GM12878 (cell line): ENCODE data around the gene AGRP. TPM values are rescaled to one million over a fixed set of nuclear protein-coding genes. Genes with fewer than 3 reads are reported as not detected.
A peak's percentile ranks its signal among the peaks of the same experiment; 100 is the strongest.

ENCODE experiments used
- ATAC-seq: fragments of 200-7000 bp; cut with Tn5 transposase; 3 replicates; pipeline ENCODE4 v1.9.1; 2020; ENCODE audit warnings: mild to moderate bottlenecking, moderate library complexity
- BruUV-seq: library from RNA; stranded (reverse); fragments of 400-500 nt; replicated peaks from 2 replicates; lab custom pipeline; 2021; lab: Mats Ljungman, UMichigan
- CTCF ChIA-PET: fragments of 300-600 bp; sonication (Branson Sonifier 250); formaldehyde crosslinking; extraction: SDS; loops from one replicate; lab custom pipeline; 2021; ENCODE audit warnings: inconsistent platforms; lab: Yijun Ruan, JAX
- POLR2A ChIA-PET: fragments of 350-600 bp; formaldehyde crosslinking; extraction: SDS; loops from one replicate; lab custom pipeline; 2021; ENCODE audit warnings: inconsistent platforms; lab: Charles Lee
- RAD21 ChIA-PET: fragments of 300-600 bp; sonication (Branson Sonifier 250); formaldehyde crosslinking; loops from one replicate; lab custom pipeline; 2023; ENCODE audit warnings: antibody characterized with exemption; ENCODE audit not compliant: unreplicated experiment; lab: Charles Lee
- SMC1A ChIA-PET: fragments of 300-600 bp; sonication (Branson Sonifier 250); formaldehyde crosslinking; loops from one replicate; lab custom pipeline; 2023; ENCODE audit not compliant: unreplicated experiment, uncharacterized antibody; lab: Charles Lee
- DNase-seq: peaks from one replicate; pipeline ENCODE4 v3.0.0-alpha.2; 2011; ENCODE audit warnings: low read depth, low spot score
- FAIRE-seq: peaks from 3 replicates; lab custom pipeline; 2011; peaks lifted over from hg19 to GRCh38; lab: Jason Lieb, UNC
- H2AFZ ChIP-seq: 2 replicates; pipeline ENCODE4 v1.6.0; 2011; ENCODE audit warnings: low read depth, low read length, control low read depth; ENCODE audit not compliant: control insufficient read depth
- H3K27ac ChIP-seq: 2 replicates; pipeline ENCODE4 v1.5.1; 2011; ENCODE audit warnings: control low read depth; ENCODE audit not compliant: control insufficient read depth, insufficient read depth
- H3K27me3 ChIP-seq, 2 experiments: replicated peaks in 1 of 2; 2 replicates each; pipeline versions ENCODE4 v1.6.0 to v1.6.1; 2011; ENCODE audit warnings: low read length in 1 of 2; ENCODE audit not compliant: control insufficient read depth in 2 of 2, insufficient read depth in 2 of 2
- H3K36me3 ChIP-seq, 2 experiments: 2 replicates each; pipeline ENCODE4 v1.5.1; 2011; ENCODE audit warnings: low read length in 1 of 2; ENCODE audit not compliant: control insufficient read depth in 2 of 2, insufficient read depth in 2 of 2
- H3K4me1 ChIP-seq: 2 replicates; pipeline ENCODE4 v1.6.1; 2011; ENCODE audit warnings: mild to moderate bottlenecking, low read length, moderate library complexity, mixed read lengths; ENCODE audit not compliant: control insufficient read depth, insufficient read depth
- H3K4me2 ChIP-seq: 2 replicates; pipeline ENCODE4 v1.6.0; 2011; ENCODE audit warnings: control low read depth; ENCODE audit not compliant: control insufficient read depth, insufficient read depth
- H3K4me3 ChIP-seq: fragments of 200-600 bp; sonication (generic); 2 replicates; pipeline ENCODE4 v1.5.1; 2016
- H3K79me2 ChIP-seq: 2 replicates; pipeline ENCODE4 v1.6.0; 2011; ENCODE audit warnings: low read length; ENCODE audit not compliant: control insufficient read depth, insufficient read depth
- H3K9ac ChIP-seq: 2 replicates; pipeline ENCODE4 v1.8.0; 2011; ENCODE audit warnings: low read length, control low read depth, mixed read lengths; ENCODE audit not compliant: control insufficient read depth, insufficient read depth
- H3K9me3 ChIP-seq: replicated peaks from 3 replicates; pipeline ENCODE4 v1.5.1; 2011; ENCODE audit warnings: mild to moderate bottlenecking, low read length; ENCODE audit not compliant: control insufficient read depth, insufficient read depth
- H4K20me1 ChIP-seq: 2 replicates; pipeline ENCODE4 v1.6.0; 2011; ENCODE audit not compliant: control insufficient read depth, insufficient read depth
- CREM ChIP-seq: IDR thresholded peaks from 2 replicates; pipeline ENCODE4 v1.6.1; 2014; ENCODE audit warnings: antibody characterized with exemption, low read depth
- IKZF2 ChIP-seq, 2 experiments: fragments of 450-650 bp; IDR thresholded peaks; 2 replicates each; pipeline ENCODE4 v1.6.1; 2017; ENCODE audit warnings: mild to moderate bottlenecking in 2 of 2, moderate library complexity in 2 of 2
- TCF12 ChIP-seq: IDR thresholded peaks from 2 replicates; pipeline ENCODE4 v1.6.1; 2011; ENCODE audit warnings: low read depth, mild to moderate bottlenecking, low read length
- ZZZ3 ChIP-seq: IDR thresholded peaks from 2 replicates; pipeline ENCODE4 v1.6.1; 2011; ENCODE audit warnings: low read depth; ENCODE audit not compliant: control insufficient read depth, insufficient read length
- WGBS: methylation state at CpG from one replicate; pipeline ENCODE4 v1.1.6; 2016; ENCODE audit warnings: low lambda C conversion rate; ENCODE audit not compliant: insufficient replicate concordance, insufficient coverage; ENCODE audit errors: missing lambda C conversion rate; 5-methylcytosine and 5-hydroxymethylcytosine counted together
- in situ Hi-C: fragments of 300-500 bp; cut with MboI; formaldehyde crosslinking; loops from 9 replicates; pipeline ENCODE4 v1.14.3; 2018; ENCODE audit warnings: mixed read lengths
- intact Hi-C: fragments of 100-400 bp; cut with micrococcal nuclease; formaldehyde crosslinking; loops from one replicate; pipeline ENCODE4 v1.14.2; 2022; ENCODE audit not compliant: unreplicated experiment
- polyA plus RNA-seq, 11 experiments: library from polyadenylated mRNA; depleted of rRNA in 4 of 11; unstranded in 6 of 11; stranded (reverse) in 5 of 11; fragments of >200 nt; fragmentation: Nextera tagmentation in 4 of 11; fragmentation: Illumina TruSeq in 1 of 11; extraction: Ambion mirVana in 4 of 11; extraction: Trizol in 1 of 11; gene quantifications; 1 replicate in 1 of 11; 2 replicates in 10 of 11; pipeline versions ENCODE4 v1.2.1 to v1.2.3, GENCODE V29; 2011 to 2016; ENCODE audit warnings: inconsistent platforms in 2 of 11, missing spikeins in 2 of 11, low read depth in 1 of 11
- total RNA-seq, 4 experiments: library from RNA; depleted of rRNA in 3 of 4; stranded (reverse); fragments of >200 nt in 3 of 4; fragmentation: Illumina TruSeq in 1 of 4; extraction: Trizol in 1 of 4; gene quantifications; 2 replicates each; pipeline versions ENCODE4 v1.2.1 to v1.2.3, GENCODE V29; 2013 to 2021
- TF ChIP-seq, protein P1 (sequence below), 3 experiments: IDR thresholded peaks in 2 of 3; conservative IDR thresholded peaks in 1 of 3; 2 replicates each; pipeline ENCODE4 v1.5.1; 2011; ENCODE audit warnings: low read depth in 3 of 3, low read length in 3 of 3, mild to moderate bottlenecking in 3 of 3, control low read depth in 2 of 3, moderate library complexity in 2 of 3, inconsistent platforms in 1 of 3, mixed read lengths in 1 of 3; ENCODE audit not compliant: control insufficient read depth in 2 of 3, insufficient read depth in 1 of 3; ENCODE audit errors: extremely low read depth in 1 of 3
- TF ChIP-seq, protein P2 (sequence below): IDR thresholded peaks from 2 replicates; pipeline ENCODE4 v1.6.1; 2011; ENCODE audit warnings: low read depth, mild to moderate bottlenecking, low read length, moderate library complexity, borderline replicate concordance; ENCODE audit errors: extremely low read depth
- TF ChIP-seq, protein P3 (sequence below): fragments of 450-650 bp; formaldehyde crosslinking; IDR thresholded peaks from 2 replicates; pipeline ENCODE4 v1.4.0; 2020; ENCODE audit warnings: mild to moderate bottlenecking, moderate library complexity
- TF ChIP-seq, protein P4 (sequence below): fragments of 450-650 bp; IDR thresholded peaks from 2 replicates; pipeline ENCODE4 v1.6.1; 2017; ENCODE audit warnings: mild to moderate bottlenecking, moderate library complexity

AGRP gene
- total and polyA plus RNA-seq, 10 of the 15 experiments (the other 5 are each of a cell fraction or from before 2014, with no cell fraction given): 0.16 to 0.75 (median 0.53) TPM; not detected in 6

DNA sequence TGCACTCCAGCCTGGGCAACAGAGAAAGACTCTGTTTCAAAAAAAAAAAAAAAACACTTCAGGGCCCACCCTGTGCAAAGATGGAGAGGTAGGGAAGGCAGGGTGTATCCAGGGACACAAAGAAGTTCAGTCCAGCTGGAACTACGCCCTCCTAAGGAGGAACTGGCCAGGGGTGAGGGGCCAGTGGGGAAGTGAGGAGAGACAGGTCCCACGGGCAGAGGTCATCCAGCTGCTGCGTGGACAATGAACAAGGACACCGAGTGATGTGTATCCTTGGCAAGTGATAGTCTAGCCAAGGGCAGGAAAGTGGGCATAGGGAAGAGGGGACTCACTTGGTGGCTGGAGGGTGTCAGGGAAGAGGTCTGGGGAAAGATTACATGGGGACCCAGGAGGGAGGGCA, 35.9 kb upstream of the AGRP start:
- Histone ChIP-seq H3K9ac (no peak overlapping the region), H3K27me3 (no peaks in the 10 kb centered on the region), H3K4me1 (peaks cover 40% of the 10 kb centered on the region), H3K36me3 (no peaks in the 10 kb centered on the region), H3K79me2 (peaks cover 4% of the 10 kb centered on the region), H3K9me3 (no peaks in the 10 kb centered on the region), H3K4me2 (peak overlapping the region; percentile 12), H3K27ac (peak overlapping the region; percentile 22; the same call in 1 of the 2 replicates), H2AFZ (no peak overlapping the region), H4K20me1 (no peaks in the 10 kb centered on the region), H3K4me3 (peak overlapping the region; percentile 50; the same call in 1 of the 2 replicates)
- no peak for ATAC-seq
- ChIA-PET RAD21 (interaction anchor here (0.6 to 8.8 kb wide), 3 partner anchors 26 to 180 kb away, joined by 3 to 172 read pairs (median 18); no protein-coding TSS in a partner anchor), SMC1A (interaction anchor here (0.6 to 0.9 kb wide), 3 partner anchors 14 to 148 kb away, joined by 3 to 5 read pairs (median 3); no protein-coding TSS in a partner anchor), CTCF (interaction anchor here (0.6 to 14.1 kb wide), 9 partner anchors 26 to 282 kb away, joined by 3 to 453 read pairs (median 49); partner anchors contain the start of genes AGRP, ATP6V0D1, C16orf86 and CARMIL2), POLR2A (interaction anchor here (0.6 to 3.8 kb wide), 3 partner anchors 12 to 150 kb away, joined by 3 to 56 read pairs (median 5); no protein-coding TSS in a partner anchor)
- no peak for FAIRE-seq
- BruUV-seq: no TSS peak
- in situ Hi-C loops (loop anchor here (5.0 kb wide), 1 partner anchor 37 kb away; the partner anchor contains the start of genes AGRP and ATP6V0D1), intact Hi-C loops (no loop called here)
- no peak for DNase-seq
- 26% methylated on average over 4 of the region's 4 CpGs for WGBS
- TF ChIP-seq, protein P1, sequence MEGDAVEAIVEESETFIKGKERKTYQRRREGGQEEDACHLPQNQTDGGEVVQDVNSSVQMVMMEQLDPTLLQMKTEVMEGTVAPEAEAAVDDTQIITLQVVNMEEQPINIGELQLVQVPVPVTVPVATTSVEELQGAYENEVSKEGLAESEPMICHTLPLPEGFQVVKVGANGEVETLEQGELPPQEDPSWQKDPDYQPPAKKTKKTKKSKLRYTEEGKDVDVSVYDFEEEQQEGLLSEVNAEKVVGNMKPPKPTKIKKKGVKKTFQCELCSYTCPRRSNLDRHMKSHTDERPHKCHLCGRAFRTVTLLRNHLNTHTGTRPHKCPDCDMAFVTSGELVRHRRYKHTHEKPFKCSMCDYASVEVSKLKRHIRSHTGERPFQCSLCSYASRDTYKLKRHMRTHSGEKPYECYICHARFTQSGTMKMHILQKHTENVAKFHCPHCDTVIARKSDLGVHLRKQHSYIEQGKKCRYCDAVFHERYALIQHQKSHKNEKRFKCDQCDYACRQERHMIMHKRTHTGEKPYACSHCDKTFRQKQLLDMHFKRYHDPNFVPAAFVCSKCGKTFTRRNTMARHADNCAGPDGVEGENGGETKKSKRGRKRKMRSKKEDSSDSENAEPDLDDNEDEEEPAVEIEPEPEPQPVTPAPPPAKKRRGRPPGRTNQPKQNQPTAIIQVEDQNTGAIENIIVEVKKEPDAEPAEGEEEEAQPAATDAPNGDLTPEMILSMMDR (IDR thresholded peaks at IDR 0.05 in 2 of 3, conservative IDR thresholded peaks at IDR 0.05 in 1 of 3; ENCODE audit: control insufficient read depth in 2 of 3, extremely low read depth in 1 of 3, insufficient read depth in 1 of 3, low read depth in 3 of 3, low read length in 3 of 3): no peak
- TF ChIP-seq IKZF2 (IDR thresholded peaks at IDR 0.05) (no peak), TCF12 (no peak), ZZZ3 (no peak), CREM (no peak)
- TF ChIP-seq, protein P2, sequence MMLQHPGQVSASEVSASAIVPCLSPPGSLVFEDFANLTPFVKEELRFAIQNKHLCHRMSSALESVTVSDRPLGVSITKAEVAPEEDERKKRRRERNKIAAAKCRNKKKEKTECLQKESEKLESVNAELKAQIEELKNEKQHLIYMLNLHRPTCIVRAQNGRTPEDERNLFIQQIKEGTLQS: no peak
- TF ChIP-seq, protein P3, sequence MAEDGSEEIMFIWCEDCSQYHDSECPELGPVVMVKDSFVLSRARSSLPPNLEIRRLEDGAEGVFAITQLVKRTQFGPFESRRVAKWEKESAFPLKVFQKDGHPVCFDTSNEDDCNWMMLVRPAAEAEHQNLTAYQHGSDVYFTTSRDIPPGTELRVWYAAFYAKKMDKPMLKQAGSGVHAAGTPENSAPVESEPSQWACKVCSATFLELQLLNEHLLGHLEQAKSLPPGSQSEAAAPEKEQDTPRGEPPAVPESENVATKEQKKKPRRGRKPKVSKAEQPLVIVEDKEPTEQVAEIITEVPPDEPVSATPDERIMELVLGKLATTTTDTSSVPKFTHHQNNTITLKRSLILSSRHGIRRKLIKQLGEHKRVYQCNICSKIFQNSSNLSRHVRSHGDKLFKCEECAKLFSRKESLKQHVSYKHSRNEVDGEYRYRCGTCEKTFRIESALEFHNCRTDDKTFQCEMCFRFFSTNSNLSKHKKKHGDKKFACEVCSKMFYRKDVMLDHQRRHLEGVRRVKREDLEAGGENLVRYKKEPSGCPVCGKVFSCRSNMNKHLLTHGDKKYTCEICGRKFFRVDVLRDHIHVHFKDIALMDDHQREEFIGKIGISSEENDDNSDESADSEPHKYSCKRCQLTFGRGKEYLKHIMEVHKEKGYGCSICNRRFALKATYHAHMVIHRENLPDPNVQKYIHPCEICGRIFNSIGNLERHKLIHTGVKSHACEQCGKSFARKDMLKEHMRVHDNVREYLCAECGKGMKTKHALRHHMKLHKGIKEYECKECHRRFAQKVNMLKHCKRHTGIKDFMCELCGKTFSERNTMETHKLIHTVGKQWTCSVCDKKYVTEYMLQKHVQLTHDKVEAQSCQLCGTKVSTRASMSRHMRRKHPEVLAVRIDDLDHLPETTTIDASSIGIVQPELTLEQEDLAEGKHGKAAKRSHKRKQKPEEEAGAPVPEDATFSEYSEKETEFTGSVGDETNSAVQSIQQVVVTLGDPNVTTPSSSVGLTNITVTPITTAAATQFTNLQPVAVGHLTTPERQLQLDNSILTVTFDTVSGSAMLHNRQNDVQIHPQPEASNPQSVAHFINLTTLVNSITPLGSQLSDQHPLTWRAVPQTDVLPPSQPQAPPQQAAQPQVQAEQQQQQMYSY: no peak
- TF ChIP-seq, protein P4, sequence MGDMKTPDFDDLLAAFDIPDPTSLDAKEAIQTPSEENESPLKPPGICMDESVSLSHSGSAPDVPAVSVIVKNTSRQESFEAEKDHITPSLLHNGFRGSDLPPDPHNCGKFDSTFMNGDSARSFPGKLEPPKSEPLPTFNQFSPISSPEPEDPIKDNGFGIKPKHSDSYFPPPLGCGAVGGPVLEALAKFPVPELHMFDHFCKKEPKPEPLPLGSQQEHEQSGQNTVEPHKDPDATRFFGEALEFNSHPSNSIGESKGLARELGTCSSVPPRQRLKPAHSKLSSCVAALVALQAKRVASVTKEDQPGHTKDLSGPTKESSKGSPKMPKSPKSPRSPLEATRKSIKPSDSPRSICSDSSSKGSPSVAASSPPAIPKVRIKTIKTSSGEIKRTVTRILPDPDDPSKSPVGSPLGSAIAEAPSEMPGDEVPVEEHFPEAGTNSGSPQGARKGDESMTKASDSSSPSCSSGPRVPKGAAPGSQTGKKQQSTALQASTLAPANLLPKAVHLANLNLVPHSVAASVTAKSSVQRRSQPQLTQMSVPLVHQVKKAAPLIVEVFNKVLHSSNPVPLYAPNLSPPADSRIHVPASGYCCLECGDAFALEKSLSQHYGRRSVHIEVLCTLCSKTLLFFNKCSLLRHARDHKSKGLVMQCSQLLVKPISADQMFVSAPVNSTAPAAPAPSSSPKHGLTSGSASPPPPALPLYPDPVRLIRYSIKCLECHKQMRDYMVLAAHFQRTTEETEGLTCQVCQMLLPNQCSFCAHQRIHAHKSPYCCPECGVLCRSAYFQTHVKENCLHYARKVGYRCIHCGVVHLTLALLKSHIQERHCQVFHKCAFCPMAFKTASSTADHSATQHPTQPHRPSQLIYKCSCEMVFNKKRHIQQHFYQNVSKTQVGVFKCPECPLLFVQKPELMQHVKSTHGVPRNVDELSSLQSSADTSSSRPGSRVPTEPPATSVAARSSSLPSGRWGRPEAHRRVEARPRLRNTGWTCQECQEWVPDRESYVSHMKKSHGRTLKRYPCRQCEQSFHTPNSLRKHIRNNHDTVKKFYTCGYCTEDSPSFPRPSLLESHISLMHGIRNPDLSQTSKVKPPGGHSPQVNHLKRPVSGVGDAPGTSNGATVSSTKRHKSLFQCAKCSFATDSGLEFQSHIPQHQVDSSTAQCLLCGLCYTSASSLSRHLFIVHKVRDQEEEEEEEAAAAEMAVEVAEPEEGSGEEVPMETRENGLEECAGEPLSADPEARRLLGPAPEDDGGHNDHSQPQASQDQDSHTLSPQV: no peak
